ENCODE measurements around the gene RTN4R. TPM values are rescaled to one million over a fixed set of nuclear protein-coding genes. Genes with fewer than 3 reads are reported as not detected.

The RTN4R gene
- total RNA-seq, 1 donor = 8.9 TPM

- DNase-seq (ENCODE audit: low read depth in 2 of 3, low spot score in 2 of 3) = no peak
Observed at GRCh38 chr22:20258584-20259326, 9.4 kb downstream of the RTN4R start.

DNA sequence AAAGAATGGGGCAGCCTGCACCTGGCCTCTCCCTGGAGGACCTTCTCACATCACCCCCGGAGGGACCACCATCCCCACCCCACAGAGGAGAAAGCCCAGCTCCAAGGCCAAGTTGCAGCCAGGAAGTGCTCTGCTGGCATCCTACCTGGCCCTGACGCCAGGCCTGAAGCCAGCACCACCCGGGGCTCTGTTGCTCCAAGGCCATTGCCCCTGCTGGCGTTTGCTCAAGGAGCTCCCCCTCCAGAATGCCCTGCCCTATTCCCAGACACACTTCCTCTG is 10.2 kb downstream of the RTN4R start:
- no peak for DNase-seq (ENCODE audit: low read depth in 2 of 3, low spot score in 2 of 3)

- DNase-seq (ENCODE audit: low read depth in 2 of 3, low spot score in 2 of 3) = no peak
Observed at GRCh38 chr22:20257212-20258020, 10.7 kb downstream of the RTN4R start.

GRCh38 chr22:20256551-20257211 is 11.4 kb downstream of the RTN4R start:
- DNase-seq (ENCODE audit: low read depth in 2 of 3, low spot score in 2 of 3) = no peak

DNA sequence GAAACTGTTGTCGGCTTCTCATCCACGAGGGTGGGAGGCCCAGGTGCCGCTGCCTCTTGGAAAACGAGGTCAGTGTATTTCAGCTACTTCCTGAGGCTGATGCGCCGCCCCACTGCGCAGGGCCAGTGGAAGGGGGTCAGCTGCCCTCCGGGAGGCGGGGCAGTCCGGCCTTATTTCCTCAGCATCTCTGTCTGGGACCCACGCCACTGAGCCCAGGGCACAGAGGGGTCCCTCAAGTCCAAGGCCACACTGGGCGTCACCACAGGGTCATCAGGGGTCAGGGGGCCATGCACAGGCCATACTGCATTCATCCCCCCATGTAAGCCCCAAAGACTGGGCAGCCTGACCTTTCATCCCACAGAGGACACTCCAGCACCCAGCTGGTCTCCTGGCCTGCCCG is 12.1 kb downstream of the RTN4R start:
- DNase-seq (ENCODE audit: low read depth in 2 of 3, low spot score in 2 of 3) = no peak

- DNase-seq (ENCODE audit: low read depth in 2 of 3, low spot score in 2 of 3) = no peak
Observed at GRCh38 chr22:20254975-20255946, 12.9 kb downstream of the RTN4R start.

- no peak for DNase-seq (ENCODE audit: low read depth in 2 of 3, low spot score in 2 of 3)
Observed at GRCh38 chr22:20253161-20253560, 15.0 kb downstream of the RTN4R start.

GRCh38 chr22:20251981-20252380 is 16.1 kb downstream of the RTN4R start:
- no peak for DNase-seq (ENCODE audit: low read depth in 2 of 3, low spot score in 2 of 3)

DNA sequence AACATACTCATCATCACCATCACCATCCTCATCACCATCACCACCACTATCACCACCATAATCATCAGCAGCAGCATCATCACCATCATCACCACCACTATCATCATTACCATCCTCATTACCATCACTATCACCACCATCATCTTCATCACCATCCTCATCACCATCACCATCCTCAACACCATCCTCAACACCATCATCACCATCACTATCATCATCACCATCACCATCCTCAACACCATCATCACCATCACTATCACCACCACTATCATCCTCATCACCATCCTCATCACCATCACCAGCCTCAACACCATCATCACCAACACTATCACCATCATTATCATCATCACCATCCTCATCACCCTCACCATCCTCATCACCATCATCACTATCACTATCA is 16.6 kb downstream of the RTN4R start:
- DNase-seq (ENCODE audit: low read depth in 2 of 3, low spot score in 2 of 3) = no peak

- DNase-seq (ENCODE audit: low read depth in 2 of 3, low spot score in 2 of 3) = no peak
Observed at GRCh38 chr22:20249797-20250354, 18.2 kb downstream of the RTN4R start.

GRCh38 chr22:20248461-20248978 is 19.6 kb downstream of the RTN4R start:
- DNase-seq (ENCODE audit: low read depth in 2 of 3, low spot score in 2 of 3) = no peak

DNA sequence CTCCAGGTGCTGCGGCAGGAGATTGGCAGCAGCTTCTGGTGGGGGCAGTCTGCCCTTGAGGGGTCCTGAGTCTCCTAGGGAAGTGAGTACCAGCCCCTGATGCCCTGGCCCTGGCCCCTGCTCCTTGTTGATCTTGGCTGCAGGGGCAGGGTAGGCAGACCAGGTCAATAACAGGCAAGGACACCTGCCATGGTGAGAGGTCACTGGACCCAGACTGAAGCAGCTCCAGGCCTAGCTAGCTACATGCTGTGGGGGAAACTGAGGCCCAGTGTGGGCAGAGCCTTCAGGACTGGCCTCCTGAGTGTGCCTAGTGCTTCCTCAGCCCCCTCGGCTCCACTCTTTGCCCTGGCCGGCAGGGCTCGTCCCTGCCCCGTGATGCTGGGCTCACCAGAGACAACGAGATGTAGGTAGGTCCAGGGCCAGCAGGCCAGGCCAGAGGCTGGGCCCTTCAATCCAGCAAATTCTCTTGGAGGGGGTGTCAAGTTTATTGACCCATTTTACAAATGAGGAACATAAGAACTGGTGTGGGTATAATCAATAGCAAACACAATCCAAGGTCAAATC is 20.4 kb downstream of the RTN4R start:
- DNase-seq (ENCODE audit: low read depth in 2 of 3, low spot score in 2 of 3) = no peak

DNA sequence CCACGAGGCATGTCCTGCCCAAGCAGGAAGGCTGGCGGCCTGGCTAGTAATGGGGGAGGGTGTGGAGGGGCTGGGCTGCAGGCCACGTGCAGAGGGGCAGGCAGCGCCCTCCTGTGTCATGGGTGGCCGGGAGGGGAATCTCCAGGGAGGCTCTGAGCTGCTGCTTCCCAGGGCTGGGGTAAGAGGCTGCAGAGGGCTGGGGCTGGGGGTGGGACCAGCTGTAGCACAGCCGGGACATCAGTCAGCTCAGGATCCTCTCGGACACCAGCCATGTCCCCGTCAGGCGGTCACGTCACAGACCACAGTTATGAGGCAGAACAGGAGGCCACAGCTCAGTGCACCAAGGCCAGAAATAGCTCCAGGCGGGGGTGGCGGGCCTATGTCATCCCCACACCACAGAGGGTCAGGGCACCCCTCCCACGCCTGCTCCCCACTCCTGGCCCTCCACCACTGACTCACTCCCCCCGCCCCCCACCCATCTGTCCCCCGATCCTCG is 21.1 kb downstream of the RTN4R start:
- DNase-seq (ENCODE audit: low read depth in 2 of 3, low spot score in 2 of 3) = no peak

DNA sequence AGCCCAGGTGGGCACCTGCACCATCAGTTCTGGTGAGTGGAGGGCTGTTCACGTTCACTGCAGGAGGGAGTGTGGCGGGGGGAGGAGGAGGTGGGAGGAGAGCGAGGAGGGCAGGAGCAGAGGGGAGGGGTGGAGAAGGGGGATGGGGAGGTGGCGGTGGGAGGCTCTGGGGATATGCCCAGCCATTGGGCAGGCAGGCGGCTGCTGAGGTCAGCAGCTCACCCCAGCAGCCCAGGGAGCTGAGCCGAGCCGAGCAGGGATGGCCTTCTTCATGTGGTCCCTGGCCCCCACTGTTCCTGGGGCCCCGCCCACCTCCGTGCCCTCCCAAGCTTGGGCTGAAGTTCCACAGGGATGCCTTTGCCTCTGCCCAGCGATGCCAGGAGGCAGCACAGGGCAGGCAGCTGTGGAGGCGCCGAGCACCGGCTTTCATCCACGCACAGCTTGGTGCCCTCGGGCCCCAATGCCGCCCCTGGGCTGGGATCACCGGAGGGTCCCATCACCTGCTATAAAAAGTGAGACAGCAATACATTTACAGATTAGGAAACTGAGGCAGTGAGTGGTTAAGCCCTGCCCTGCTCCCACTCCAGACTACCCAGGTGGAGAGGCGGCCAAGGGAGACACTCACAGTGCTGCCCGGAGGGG is 21.6 kb downstream of the RTN4R start:
- DNase-seq (ENCODE audit: low read depth in 2 of 3, low spot score in 2 of 3) = no peak

- no peak for DNase-seq (ENCODE audit: low read depth in 2 of 3, low spot score in 2 of 3)
Observed at GRCh38 chr22:20245577-20246367, 22.3 kb downstream of the RTN4R start.

DNA sequence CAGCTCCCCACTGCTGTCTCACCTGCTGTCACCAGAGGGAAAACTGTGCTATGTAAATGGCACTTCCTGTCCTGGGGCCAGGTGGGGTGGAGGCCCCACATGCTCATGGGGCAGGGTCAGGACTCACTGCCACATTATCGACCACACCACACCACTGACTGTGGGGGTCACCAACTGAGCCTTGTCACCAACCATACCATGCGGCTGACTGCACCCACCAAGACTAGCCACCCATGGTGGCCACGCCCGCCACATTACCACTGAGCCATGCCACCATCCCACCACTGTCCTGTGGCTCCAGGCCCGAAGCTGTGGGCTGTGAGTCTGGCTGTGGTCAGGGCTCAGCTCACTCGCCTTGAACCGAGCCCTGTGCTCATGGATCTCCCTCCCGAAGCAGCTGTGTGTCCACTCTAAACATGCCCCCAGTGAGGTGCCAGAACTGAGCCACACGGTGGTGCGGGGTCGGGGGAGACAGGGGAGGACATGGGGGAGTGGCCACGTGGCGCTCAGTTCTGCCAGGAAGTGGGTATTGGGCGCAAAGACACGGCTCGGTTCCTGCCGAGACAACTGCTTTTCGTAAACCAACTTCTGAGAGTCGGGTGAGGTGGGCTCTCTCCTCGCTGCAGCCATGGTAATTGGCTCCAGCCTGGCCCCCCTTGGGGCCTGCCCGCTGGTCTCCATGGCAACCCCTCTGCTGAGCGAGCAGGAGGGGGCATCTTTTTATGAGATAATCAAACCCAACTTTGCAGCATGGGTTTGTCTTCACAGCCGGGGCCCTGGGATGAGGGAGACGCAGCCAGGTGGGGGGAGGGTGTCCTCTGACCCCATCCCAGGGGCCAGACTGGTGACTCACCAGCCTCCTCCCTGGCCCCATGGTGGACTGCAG is 23.2 kb downstream of the RTN4R start:
- peak in 2 of 3 donors; percentile 36 to 63 for DNase-seq (ENCODE audit: low read depth in 2 of 3, low spot score in 2 of 3)

- DNase-seq (ENCODE audit: low read depth in 2 of 3, low spot score in 2 of 3) = no peak
Observed at GRCh38 chr22:20244250-20244648, 23.9 kb downstream of the RTN4R start.

Data from hematopoietic multipotent progenitor cell (in vitro differentiated cells).